Camera-type eye (tissue), 1 donor: ENCODE data around the gene ZNF71. TPM values are rescaled to one million over a fixed set of nuclear protein-coding genes. Genes with fewer than 3 reads are reported as not detected.

Source experiments
- total RNA-seq: library from RNA; depleted of rRNA; stranded (reverse); fragments of >200 nt; gene quantifications from one replicate; pipeline ENCODE4 v1.2.3, GENCODE V29; 2014

ZNF71 gene
- 18.8 TPM for total RNA-seq

GRCh38 chr19:56594783-56595547, at the start of gene ZNF71:
ZNF71 (plus strand) TSS chr19:56595302; CDS start chr19:56601559, 6,257 bp downstream.

GRCh38 chr19:56567274-56568120, 27.6 kb upstream of the ZNF71 start, which contains the start of gene ZNF470:
ZNF470 (plus strand) TSS chr19:56567468; CDS start chr19:56570312, 2,844 bp downstream.

GRCh38 chr19:56642711-56643459, 47.8 kb downstream of the ZNF71 start, which contains the start of gene SMIM17:
SMIM17 (plus strand) TSS chr19:56643159; CDS start chr19:56645668, 2,509 bp downstream.

GRCh38 chr19:56671613-56671994, 76.5 kb downstream of the ZNF71 start, which contains the start of gene ZNF835:
ZNF835 (minus strand) TSS chr19:56671757; CDS start chr19:56665198, 6,559 bp downstream.

Other genes starting within 250 kb of the ZNF71 start
- 7.1 TPM for gene ZNF582, start 201.8 kb upstream of the ZNF71 start, total RNA-seq
- 17.9 TPM for gene ZNF583, start 191.0 kb upstream of the ZNF71 start, total RNA-seq
- 19.7 TPM for gene ZNF667, start 118.0 kb upstream of the ZNF71 start, total RNA-seq
- 16.5 TPM for gene ZNF471, start 87.4 kb upstream of the ZNF71 start, total RNA-seq
- gene ZFP28, start 56.4 kb upstream of the ZNF71 start, total RNA-seq: 26.6 TPM
- gene ZNF470, start 27.8 kb upstream of the ZNF71 start, total RNA-seq: 10.2 TPM
- gene SMIM17, start 47.9 kb downstream of the ZNF71 start, total RNA-seq: 7.1 TPM
- gene ZNF835, start 76.5 kb downstream of the ZNF71 start, total RNA-seq: 12.2 TPM
- 79.8 TPM for gene PEG3, start 245.4 kb downstream of the ZNF71 start, total RNA-seq
- 4.6 TPM for gene ZIM2, start 245.4 kb downstream of the ZNF71 start, total RNA-seq